ENCODE results near the gene ELAVL4.

ELAVL4 gene

DNA sequence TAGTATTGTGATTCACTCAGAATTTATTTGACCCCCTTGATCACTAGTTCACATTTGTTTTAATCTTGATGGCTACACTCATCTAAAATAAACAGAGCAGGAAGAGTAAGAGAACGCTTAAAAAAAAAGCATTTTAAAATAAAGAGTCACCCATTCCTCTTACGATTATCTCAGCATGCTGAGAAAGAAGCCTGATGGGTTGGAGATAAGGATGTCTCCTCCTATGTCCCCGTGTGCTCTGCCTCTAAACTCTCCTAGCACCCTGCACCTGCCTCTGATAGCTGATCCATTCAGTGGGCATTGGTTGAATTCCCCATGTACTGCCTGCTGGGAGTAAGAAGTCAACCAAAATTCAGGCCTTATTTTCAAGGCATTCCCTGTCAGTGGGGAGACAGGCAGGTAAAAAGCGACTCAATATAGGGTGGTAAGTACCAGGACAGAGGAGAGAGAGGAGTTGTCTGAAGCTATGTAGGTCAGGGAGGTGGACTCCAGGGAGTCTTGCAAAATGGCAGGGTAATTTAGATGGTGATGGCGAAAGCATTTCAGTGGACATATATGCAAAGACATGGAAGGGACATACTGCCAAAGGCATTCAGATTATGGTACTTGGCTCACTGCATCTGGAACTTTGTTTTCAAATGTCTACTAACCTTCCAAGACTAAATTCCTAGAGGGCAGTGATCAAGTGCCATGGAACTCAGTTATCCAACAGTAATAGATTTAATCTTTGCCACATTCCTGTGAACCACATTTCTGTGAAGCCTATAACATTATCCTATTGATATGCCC, 18.4 kb downstream of the ELAVL4 start:
- H3K4me3 ChIP-seq (ENCODE audit: low read depth, low read length) = no peak overlapping the region
- no peak for TF ChIP-seq MYC (IDR thresholded peaks at IDR 0.05; ENCODE audit: low read depth, low read length)
- TF ChIP-seq, protein P1, sequence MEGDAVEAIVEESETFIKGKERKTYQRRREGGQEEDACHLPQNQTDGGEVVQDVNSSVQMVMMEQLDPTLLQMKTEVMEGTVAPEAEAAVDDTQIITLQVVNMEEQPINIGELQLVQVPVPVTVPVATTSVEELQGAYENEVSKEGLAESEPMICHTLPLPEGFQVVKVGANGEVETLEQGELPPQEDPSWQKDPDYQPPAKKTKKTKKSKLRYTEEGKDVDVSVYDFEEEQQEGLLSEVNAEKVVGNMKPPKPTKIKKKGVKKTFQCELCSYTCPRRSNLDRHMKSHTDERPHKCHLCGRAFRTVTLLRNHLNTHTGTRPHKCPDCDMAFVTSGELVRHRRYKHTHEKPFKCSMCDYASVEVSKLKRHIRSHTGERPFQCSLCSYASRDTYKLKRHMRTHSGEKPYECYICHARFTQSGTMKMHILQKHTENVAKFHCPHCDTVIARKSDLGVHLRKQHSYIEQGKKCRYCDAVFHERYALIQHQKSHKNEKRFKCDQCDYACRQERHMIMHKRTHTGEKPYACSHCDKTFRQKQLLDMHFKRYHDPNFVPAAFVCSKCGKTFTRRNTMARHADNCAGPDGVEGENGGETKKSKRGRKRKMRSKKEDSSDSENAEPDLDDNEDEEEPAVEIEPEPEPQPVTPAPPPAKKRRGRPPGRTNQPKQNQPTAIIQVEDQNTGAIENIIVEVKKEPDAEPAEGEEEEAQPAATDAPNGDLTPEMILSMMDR (IDR thresholded peaks at IDR 0.05; ENCODE audit: low read depth, low read length) = no peak
- TF ChIP-seq, protein P2, sequence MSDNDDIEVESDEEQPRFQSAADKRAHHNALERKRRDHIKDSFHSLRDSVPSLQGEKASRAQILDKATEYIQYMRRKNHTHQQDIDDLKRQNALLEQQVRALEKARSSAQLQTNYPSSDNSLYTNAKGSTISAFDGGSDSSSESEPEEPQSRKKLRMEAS (IDR thresholded peaks at IDR 0.05; ENCODE audit: low read depth, low read length) = no peak
- TF ChIP-seq POLR2A (IDR thresholded peaks at IDR 0.05; ENCODE audit: extremely low read depth, insufficient read length) = no peak
- DNase-seq (ENCODE audit: low read depth) = no peak

DNA sequence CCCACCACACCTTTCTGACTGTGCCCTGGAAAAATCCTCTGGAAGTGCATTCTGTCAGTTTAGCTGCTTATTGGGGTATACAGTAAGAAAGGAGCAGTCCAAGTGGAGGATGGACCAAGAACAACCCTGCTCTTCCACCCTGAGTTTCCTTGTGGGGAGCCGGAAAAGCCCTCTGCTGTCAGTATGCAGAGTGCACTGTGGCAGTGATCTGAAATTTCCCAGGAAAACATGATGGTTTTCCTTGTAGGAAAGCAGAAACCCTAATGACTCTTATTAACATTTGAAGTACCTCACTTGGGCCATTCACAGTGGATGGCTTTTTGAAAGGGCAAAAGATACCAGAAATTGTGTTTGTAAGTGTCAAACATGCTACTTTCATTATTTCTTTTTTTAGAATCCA, 20.5 kb downstream of the ELAVL4 start:
- H3K4me3 ChIP-seq (ENCODE audit: low read depth, low read length) = no peak overlapping the region
- TF ChIP-seq MYC (IDR thresholded peaks at IDR 0.05; ENCODE audit: low read depth, low read length) (no peak), POLR2A (IDR thresholded peaks at IDR 0.05; ENCODE audit: extremely low read depth, insufficient read length) (no peak)
- TF ChIP-seq, protein P2 (IDR thresholded peaks at IDR 0.05; ENCODE audit: low read depth, low read length) = no peak
- TF ChIP-seq, protein P1 (IDR thresholded peaks at IDR 0.05; ENCODE audit: low read depth, low read length) = no peak
- no peak for DNase-seq (ENCODE audit: low read depth)

DNA sequence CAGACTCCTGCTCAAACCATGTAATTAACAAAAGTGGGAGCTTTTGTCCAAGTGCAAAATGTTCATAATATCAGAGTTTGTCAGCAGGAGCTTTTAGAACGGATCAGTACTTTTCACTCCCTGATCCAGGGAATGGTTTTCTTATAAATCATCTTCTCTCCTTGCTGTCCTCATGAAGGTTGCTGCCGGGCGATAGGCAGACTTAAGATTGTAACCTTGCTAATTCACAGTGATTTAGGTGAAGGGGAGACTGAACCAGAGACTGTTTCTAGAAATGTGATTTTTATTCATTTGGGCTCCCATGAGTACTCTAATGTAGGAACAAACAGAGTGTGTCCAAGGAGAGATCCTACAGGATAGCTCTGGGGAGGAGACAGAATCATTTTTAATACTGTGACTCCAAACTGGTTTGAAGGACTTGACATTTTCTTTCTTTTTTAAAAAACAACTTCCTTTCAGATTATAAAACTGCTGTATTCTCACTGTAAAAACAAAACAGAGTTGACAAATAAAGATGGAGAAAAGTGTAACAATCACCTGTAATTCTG, 23.7 kb downstream of the ELAVL4 start:
- TF ChIP-seq MYC (IDR thresholded peaks at IDR 0.05; ENCODE audit: low read depth, low read length) = no peak
- TF ChIP-seq, protein P2 (IDR thresholded peaks at IDR 0.05; ENCODE audit: low read depth, low read length) = no peak
- no peak for TF ChIP-seq POLR2A (IDR thresholded peaks at IDR 0.05; ENCODE audit: extremely low read depth, insufficient read length)
- TF ChIP-seq, protein P1 (IDR thresholded peaks at IDR 0.05; ENCODE audit: low read depth, low read length) = no peak
- no peak for DNase-seq (ENCODE audit: low read depth)
- no peak overlapping the region for H3K4me3 ChIP-seq (ENCODE audit: low read depth, low read length)

DNA sequence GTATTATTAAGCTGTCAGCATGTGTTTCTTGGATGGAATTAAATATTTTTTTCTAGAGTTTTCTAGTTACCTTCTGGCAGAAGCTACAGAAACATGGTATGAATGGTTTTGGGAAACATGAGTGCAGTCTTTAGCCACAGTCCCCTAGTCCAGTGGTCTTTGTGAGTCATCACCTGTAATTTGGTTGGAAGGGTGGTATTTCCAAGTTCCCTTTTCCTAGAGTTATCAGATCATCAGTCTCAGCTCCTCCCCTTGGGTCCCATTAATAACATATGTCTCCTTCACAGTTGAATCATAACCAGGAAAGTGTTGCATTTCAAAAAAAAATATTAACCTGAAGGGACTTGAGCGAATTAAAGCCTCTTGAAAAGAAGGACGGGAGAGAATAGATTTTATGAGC, 27.0 kb downstream of the ELAVL4 start:
- TF ChIP-seq, protein P2 (IDR thresholded peaks at IDR 0.05; ENCODE audit: low read depth, low read length) = no peak
- TF ChIP-seq POLR2A (IDR thresholded peaks at IDR 0.05; ENCODE audit: extremely low read depth, insufficient read length) (no peak), MYC (IDR thresholded peaks at IDR 0.05; ENCODE audit: low read depth, low read length) (no peak)
- TF ChIP-seq, protein P1 (IDR thresholded peaks at IDR 0.05; ENCODE audit: low read depth, low read length) = no peak
- DNase-seq (ENCODE audit: low read depth) = peak; percentile 3
- H3K4me3 ChIP-seq (ENCODE audit: low read depth, low read length) = no peak overlapping the region

DNA sequence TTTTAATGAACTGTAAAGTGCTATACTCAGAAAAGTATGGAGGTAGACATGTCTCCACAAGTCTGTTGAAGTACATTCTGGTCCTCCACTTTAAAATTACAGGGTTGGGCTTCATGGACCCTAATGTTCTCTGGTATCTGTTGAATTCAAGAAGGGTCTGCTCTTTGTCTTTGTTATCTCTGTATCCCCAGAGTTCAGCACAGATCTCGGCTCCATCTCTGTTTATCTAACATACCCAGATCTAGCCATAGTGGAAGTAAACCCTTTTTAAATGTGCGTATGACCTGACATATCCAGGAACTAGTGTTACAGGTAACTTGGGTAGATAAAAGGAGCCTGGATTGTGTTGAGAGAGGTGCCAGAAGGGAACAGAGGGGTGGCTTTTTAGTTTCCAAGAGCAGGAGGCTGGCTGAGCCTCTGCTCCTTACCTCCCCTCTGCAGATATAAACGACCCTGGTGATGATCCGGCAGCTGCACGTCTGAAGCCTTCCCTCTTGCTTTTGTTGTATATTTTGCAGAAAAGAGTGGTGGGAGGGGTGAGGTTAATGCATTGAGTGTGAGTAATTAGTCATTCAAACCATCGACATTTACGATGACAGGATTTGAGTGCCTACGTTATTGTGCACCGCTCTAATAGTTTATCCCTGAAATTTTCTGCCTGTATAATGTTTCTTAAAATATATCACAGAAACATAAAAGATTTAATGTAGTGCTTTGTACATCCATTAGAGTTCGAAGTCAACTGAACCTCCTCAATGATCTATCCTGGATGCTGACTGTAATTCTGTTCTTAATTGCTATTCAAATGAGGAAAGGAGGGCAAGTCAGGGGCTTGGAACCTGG, 30.8 kb downstream of the ELAVL4 start:
- H3K4me3 ChIP-seq (ENCODE audit: low read depth, low read length) = no peak overlapping the region
- no peak for DNase-seq (ENCODE audit: low read depth)
- no peak for TF ChIP-seq POLR2A (IDR thresholded peaks at IDR 0.05; ENCODE audit: extremely low read depth, insufficient read length)
- TF ChIP-seq, protein P2 (IDR thresholded peaks at IDR 0.05; ENCODE audit: low read depth, low read length) = no peak
- TF ChIP-seq, protein P1 (IDR thresholded peaks at IDR 0.05; ENCODE audit: low read depth, low read length) = no peak
- no peak for TF ChIP-seq MYC (IDR thresholded peaks at IDR 0.05; ENCODE audit: low read depth, low read length)

Data from NB4 (cell line).